HG02588 (cell line): ENCODE data around the gene GIMAP6.
"Not testable (repeated sequence)": the region's sequence is repeated elsewhere in the genome, so short reads cannot be mapped to it uniquely, and the experiment has no call there.

Source experiments
- ATAC-seq: cut with Tn5 transposase; IDR thresholded peaks from one replicate; pipeline ENCODE4 v1.9.1; 2021; ENCODE audit warnings: mild to moderate bottlenecking, moderate library complexity; ENCODE audit not compliant: unreplicated experiment

GIMAP6 gene

DNA sequence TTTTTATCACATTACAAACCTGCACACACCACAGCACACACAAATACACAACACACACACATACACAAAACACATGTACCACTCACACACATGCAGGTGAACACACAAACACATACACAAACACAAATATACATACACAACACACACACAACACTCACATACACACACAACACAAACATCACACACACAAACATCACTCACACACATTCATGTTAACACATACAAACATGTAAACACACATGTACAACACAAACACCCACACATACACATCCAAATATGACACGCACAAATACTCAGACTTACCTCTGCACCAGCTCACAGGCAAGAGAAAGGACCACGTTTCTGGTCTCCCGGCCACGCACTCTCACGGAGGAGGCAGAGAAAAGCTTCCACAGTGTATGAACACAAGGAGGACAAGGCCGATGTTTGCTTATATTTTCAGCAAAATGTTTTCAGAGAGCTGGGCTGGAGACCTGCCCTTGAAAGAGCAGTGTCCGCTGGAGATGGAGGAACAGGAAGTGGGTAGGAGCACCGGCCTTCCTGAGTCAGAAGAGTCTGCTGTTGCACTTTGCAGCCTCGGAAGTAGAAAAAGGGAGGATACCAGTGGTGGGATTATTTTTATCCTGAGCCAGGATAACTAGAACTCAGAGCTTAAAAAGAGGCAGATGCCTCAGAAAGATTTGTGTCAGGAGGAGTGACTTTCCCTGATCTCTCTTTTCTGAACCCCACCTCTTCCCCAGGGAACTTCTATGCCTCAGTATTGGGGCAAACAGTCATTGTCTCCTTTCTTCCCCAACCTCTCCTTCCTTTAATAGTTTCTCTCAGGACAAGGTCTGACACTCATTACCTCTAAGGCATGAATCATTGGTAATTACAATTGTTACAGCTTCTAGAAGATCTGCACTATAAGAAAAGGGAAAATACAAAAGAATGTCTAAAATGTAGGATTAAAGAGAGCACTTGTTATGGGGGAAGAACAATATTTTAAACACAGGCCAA lies at the start of gene GIMAP6:
GIMAP6 (minus strand) TSS at position 520 of the 999 bp plus-strand sequence. CDS start 2,243 bp downstream, outside the sequence.
- peak; percentile 70 for ATAC-seq

DNA sequence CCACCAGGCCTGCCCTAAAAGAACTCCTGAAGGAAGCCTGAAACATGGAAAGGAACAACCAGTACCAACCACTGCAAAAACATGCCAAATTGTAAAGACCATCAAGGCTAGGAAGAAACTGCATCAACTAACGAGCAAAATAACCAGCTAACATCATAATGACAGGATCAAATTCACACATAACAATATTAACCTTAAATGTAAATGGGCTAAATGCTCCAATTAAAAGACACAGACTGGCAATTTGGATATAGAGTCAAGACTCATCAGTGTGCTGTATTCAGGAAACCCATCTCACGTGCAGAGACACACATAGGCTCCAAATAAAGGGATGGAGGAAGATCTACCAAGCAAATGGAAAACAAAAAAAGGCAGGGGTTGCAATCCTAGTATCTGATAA lies 48.2 kb upstream of the GIMAP6 start:
- not testable (repeated sequence) for ATAC-seq

DNA sequence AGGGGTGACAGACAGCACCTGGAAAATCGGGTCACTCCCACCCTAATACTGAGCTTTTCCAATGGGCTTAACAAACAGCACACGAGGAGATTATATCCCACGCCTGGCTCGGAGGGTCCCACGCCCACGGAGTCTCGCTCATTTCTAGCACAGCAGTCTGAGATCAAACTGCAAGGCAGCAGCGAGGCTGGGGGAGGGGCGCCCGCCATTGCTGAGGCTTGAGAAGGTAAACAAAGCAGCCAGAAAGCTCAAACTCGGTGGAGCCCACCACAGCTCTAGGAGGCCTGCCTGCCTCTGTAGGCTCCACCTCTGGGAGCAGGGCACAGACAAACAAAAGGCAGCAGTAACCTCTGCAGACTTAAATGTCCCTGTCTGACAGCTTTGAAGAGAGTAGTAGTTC lies 46.4 kb upstream of the GIMAP6 start:
- ATAC-seq, result not testable (repeated sequence)

GRCh38 chr7:150676854-150677253 lies 44.7 kb upstream of the GIMAP6 start:
- not testable (repeated sequence) for ATAC-seq

DNA sequence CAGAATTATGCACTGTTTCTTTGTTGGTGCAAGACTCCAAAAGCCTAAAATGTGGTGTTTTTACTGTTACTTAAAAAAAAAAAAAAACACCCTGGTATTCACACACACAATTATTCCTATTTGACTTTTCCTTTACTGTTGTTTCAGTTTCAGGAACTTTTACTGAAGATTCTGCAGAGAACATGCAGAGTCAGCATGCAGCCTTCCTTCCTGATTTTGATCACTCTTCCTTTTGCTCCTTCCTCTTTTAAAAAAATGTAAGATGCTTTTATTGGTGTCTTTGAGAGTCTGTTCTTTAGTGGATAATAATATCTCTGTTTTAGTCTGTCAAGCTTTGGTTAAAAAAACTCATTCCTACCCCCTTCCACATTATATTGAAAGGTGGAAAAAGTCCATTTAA lies 44.1 kb upstream of the GIMAP6 start:
- ATAC-seq, result not testable (repeated sequence)

GRCh38 chr7:150675714-150676113 lies 43.5 kb upstream of the GIMAP6 start:
- ATAC-seq, result no peak

- ATAC-seq, result not testable (repeated sequence)
Observed at GRCh38 chr7:150671798-150672585, 39.8 kb upstream of the GIMAP6 start.

DNA sequence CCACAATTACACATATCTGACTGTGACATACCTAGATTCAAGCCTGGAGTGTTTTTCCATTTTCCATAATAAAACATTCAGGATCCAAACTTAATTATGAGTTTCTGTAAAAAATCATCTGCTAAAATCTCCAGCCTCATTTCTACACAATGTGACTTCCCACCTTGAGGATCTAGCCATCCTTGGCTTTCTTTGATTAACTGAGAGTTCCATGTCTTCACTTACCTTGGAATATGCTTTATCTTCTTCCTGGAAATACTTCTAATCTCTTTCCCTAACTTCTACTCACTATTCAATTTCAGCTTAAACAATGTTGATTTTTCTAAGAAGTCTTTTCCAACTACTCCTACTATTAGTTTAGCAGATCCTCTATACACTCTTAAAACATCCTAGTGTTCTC lies 36.8 kb upstream of the GIMAP6 start:
- no peak for ATAC-seq

DNA sequence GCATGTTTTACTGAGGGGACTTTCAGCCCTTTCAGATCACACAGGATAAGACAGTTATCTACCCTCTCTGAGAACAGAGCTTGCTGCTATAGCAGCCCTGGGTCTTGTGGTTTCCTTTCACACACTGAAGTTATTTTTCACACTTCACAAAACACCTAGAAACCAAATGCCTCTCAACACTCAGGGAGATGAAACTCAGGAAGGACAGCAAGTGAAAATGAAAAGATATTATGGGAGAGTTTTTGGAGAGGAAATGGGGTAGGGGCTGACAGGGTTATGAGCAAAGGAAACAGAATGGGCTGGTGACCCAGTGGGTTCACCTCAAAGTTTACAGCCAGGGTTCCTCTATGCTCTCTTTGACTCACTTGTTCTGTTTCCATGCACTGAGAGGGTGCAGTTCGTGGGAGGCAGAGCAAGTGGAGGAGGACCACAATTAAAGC lies 36.3 kb upstream of the GIMAP6 start:
- ATAC-seq, result peak; percentile 76

DNA sequence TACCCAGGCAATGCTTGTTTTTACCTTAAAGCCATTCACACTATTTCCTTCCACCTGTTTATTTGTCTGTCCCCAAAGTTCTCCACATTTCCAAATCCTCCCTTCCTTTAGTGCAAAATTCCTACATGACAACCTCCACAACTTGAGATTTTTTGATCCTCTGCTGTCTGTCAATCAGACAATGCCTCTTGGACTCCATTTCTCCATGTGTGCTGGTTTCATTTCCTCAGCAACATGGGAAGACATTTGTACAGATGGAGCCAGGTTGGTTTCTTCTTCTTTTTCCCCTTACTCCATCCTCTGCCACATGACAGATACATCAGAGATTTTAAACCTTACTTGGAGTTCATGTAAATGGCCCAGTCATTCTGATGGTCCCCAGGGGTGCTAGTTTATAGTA lies 34.2 kb upstream of the GIMAP6 start:
- no peak for ATAC-seq

DNA sequence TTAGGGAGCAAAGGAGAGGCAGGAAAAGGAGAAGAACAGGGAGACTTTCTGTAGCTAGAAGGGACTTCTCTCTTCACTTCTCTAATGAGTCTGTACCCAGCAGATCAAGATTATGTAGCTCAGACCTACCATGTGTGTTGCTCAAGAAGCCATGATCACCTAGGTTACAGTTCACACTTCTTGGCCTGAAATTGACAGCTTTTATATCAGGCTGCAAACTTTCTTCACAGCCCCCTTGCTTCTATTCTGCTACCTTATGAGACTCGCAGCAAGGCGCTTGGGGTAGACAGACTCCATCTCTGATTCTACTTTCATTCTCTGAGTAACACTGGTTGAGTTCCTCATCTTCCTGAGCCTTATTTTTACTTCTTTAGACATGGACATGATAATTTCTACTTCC lies 33.7 kb upstream of the GIMAP6 start:
- ATAC-seq, result no peak

DNA sequence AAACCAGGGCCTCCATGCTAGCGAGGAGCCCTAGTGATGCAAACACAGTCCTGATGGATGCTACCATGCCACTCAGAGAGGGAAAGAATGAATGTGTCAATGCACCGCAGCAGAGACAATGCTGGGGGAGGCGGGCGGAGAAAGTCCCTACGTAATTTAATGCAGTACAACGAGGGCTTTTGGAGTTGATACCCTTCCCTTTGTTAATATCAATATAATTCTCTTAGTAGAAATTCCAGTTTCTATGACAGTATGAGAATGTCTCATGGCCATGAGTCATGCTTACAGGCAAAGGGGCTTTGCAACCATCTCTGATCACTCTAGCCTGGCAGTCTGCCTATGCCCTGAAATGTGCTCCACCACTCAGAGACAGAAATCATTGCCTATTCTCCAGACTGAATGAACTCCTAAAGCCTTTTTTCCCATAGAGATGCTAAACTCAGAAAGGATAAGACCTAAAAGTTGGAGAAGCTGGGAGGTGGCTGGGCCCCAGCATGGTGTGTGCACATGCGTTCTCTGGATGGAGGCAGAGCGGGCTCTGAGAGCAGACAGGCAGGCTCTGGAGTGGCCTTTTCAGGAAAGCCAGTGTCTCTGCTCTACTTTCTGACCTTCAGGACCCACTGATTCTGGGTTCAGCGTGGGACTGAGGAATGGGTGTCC lies 33.0 kb upstream of the GIMAP6 start:
- no peak for ATAC-seq

GRCh38 chr7:150663802-150664494 lies 31.8 kb upstream of the GIMAP6 start:
- ATAC-seq, result no peak

GRCh38 chr7:150662821-150663220 lies 30.6 kb upstream of the GIMAP6 start:
- ATAC-seq, result not testable (repeated sequence)

- no peak for ATAC-seq
Observed at GRCh38 chr7:150660939-150661613, 28.9 kb upstream of the GIMAP6 start.

DNA sequence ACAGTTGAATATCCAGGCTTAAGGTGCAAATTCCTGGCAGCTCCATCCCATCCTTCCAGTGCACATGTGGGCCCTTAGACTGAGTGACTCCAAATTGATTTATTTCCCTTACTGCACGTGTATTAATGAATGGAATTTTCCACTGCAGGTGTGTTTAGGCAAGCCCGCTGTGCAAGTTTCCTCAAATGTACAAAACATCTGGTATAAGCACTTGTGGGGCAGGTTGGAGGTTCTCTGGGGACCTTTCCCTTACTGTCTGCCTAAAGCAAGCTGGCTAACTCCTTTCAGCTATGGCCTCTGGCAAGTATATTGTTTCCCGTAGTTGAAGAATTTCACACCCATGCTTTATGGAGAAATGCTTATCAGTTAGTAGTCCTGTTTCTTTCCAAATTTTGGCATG lies 25.3 kb upstream of the GIMAP6 start:
- no peak for ATAC-seq

DNA sequence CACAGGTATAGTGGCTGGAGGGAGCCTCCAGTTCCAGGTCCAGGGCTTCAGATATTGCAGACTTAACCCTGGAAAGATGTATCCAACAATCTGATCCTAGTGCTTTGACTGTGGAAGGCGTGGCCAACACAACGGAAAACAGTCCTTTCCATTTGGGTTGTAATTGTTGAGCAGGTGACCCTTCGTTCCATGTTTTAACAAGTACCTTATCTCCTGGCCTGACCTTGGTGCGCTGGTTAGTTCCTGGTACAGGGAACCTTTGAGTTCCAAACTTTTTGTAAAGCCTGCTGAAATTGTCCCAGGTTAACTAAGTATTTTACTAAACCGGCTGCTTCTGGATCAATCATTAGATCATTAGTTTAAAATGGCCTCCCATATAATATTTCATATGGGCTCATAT lies 23.9 kb upstream of the GIMAP6 start:
- ATAC-seq, result no peak

DNA sequence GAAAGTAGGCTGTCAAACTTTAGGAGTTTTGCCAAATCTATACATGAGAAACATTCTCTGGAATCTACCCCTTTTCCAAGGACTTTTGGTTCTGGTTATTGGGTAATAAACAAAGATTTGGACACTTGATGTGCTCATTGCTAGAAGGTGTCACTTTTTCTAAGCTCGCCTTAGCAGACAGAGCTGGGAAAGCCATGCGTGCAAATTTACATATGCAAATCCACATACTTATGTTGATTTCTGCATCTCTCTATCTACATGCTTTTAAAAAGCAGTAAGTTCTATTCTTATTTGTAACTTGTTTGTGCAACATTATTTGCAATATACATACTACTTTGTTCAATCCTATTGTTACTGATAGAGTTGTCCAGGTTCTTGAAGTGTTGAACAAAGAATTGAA lies 22.5 kb upstream of the GIMAP6 start:
- ATAC-seq, result no peak

GRCh38 chr7:150649080-150649385 lies 16.8 kb upstream of the GIMAP6 start:
- no peak for ATAC-seq
